ENCODE measurements around the gene NOSIP.

Gene NOSIP

DNA sequence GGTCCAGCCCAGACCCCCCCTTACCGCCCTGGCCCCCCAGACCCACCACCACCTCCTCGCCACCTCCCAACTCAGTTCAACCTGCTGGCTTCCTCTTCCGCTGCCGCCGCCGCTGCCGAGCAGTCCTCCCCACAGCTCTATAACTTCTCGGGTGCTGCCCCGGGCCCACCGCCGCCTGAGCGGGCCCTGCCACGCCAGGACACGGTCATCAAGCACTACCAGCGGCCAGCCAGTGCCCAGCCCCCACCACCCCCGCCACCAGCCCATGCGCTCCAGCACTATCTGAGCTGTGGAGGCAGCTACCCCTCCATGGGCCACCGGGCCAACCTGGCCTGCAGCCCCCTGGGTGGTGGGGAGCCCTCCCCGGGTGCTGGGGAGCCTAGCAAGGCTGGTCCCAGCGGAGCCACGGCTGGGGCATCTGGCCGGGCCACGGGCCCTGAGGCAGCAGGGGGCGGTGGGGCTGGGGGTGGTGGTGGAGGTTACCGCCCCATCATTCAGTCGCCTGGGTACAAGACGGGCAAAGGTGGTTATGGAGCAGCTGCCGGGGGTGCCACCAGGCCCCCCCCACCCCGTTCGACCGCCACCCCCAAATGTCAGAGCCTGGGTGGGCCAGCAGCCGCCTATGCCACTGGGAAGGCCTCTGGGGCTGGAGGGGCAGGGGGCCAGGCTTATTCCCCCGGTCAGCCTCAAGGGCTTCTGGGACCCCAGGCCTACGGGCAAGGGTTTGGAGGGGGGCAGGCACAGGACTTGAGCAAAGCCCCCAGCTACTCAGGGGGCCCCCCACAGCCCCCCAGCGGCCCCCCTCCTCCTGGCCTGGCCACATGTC lies 14.8 kb upstream of the NOSIP start:
- no peak for DNase-seq

- DNase-seq, result no peak
Measured at GRCh38 chr19:49594157-49594992, 14.0 kb upstream of the NOSIP start.

- DNase-seq, result peak; percentile 96
Measured at GRCh38 chr19:49593233-49594113, 13.1 kb upstream of the NOSIP start.

GRCh38 chr19:49592486-49593232 lies 12.3 kb upstream of the NOSIP start:
- peak; percentile 25 for DNase-seq

- peak; percentile 50 for DNase-seq
Measured at GRCh38 chr19:49591731-49592485, 11.6 kb upstream of the NOSIP start.

DNA sequence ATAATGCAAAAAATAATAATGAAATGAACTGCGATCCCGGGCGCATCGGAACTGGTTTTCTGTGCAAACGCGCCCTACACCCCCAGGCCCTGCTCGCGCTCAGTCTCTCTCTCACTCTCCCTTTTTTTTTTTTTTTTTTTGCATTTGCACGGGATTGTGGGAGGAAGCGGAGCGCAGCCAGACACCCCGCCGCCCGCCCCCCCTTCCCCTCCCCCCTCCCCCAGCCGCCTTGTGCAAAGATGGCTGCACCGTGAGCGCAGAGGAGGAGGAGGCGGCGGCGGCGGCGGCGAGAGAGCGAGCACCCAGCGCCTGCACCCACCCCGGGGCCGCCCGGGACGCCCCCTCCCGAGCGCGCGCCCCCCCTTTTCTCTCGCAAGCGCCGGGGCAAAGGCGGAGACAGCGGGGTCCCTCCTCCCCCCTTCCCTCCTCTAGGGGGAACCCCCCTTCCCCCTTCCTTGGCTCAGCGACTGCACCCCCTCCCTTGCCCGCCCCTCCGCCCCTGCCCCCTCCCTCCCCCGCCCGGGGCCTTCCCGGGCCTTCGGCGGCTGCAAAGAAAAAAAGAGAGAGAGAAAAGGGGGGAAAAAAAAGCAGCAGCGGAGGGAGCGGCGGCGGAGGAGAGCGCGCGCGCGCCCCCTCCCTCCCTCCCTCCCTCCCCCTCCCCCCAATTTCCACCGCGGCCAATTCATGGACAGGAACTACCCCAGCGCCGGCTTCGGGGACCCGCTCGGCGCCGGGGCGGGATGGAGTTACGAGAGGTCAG lies 10.8 kb upstream of the NOSIP start, which contains the start of gene PRR12:
Gene PRR12, plus strand, starts transcription at position 212 of the 760 bp plus-strand sequence. Its CDS starts 473 bp downstream, at position 685.
- peak; percentile 67 for DNase-seq

GRCh38 chr19:49590071-49590970 lies 10.0 kb upstream of the NOSIP start:
- DNase-seq, result peak; percentile 98

DNA sequence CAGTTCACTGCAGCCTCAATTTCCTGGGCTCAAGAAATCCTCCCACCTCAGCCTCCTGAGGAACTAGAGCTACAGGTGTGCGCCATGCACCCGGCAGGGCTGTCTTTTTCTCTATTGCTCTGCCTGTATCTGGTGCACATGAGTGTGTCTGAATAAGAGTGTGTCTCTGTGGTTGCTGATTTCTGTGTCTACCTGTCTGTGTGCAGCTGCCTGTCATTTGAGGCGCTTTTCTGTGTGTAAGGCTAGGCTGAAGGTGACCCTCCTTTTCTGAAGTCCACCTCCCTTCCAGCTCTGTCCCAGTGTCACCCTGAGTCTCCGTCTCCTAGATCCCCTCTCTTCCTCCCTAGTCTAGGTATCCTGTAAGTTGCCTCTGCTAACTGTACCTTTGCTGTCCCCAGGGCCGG lies 9.1 kb upstream of the NOSIP start:
- no peak for DNase-seq

- peak; percentile 28 for DNase-seq
Measured at GRCh38 chr19:49588365-49589122, 8.2 kb upstream of the NOSIP start.

- DNase-seq, result no peak
Measured at GRCh38 chr19:49587227-49587626, 6.9 kb upstream of the NOSIP start.

DNA sequence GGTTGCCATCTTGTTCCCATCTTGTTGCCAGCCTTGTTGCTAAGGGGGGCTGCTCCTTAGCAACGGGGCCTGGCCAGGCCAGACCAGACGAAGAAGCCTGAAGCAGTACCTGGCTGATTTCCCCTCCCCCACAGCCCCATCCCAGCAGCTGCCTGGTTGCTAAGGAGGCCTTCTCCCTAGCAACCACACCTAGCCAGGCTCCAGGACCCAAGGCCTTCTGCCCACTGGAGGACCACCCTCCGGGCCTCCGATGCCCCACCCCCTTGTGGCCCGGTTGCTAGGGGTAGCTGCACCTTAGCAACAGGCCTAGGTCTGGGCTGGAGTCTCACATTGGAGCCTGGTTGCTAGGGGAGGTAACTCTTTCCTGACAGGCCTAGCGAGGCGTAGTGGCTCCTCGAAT lies 4.7 kb upstream of the NOSIP start:
- DNase-seq, result no peak

DNA sequence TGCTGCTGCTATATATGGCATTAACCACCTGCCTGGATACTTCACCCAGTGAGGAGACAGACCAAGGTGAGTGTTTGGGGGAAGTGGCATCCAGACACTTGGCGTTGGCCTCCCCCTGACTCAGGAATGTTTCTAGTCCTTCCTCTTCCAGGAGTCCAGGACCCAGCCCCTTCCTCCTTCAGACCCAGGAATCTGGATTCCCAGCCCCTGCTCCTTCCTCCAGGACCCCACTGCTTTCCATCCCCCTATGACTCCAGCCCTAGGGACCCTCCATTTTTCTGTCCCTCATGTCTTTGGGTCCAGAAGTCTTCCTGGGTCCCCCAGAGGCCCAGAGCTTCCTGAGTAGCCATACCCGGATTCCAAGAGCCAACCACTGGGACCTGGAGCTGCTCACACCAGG lies 2.9 kb upstream of the NOSIP start:
- DNase-seq, result no peak

DNA sequence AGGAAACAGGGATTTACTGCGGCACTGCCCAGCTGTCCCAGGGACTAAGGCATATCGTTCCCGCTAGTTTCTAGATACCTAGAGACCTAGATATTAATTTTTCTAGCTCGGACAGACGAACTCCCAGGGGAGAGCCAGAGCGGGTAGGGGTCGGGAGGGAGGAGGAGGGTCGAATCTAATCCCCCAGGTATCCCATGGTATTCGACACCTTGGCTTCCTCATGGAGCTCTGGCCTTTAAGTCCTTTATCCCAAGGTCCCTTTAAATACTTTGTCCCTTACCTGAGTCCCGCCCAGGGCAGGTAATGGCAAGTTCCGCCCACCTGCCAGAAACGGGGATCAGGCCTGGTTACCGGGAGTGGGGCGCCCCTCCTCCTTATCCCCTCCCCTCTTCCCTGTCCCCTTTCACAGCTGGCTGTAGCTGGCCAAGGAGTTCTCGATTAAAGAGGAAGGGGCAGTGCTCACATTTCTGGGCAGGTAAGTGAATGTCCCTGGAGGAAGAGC lies 702 bp upstream of the NOSIP start, which contains the start of gene PRRG2:
Gene PRRG2, plus strand, starts transcription at position 310 of the 502 bp plus-strand sequence. CDS start 1,904 bp downstream, outside the sequence.
- DNase-seq, result no peak

DNA sequence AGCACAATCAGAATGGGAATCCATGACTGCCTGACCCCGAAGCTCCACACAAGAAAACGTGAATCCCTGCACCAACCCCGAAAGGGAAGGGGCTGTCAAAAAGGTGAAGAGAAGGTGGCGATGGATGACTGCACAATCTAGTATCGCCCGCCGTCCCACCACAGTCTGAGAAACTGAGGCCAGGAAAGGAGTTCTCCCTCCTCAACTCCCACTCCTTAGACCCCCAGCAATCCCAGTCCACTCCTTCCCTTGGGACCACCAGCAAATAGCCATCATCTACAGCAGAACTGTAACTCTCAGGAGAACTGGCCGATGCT lies 451 bp downstream of the NOSIP start:
- DNase-seq, result no peak

DNA sequence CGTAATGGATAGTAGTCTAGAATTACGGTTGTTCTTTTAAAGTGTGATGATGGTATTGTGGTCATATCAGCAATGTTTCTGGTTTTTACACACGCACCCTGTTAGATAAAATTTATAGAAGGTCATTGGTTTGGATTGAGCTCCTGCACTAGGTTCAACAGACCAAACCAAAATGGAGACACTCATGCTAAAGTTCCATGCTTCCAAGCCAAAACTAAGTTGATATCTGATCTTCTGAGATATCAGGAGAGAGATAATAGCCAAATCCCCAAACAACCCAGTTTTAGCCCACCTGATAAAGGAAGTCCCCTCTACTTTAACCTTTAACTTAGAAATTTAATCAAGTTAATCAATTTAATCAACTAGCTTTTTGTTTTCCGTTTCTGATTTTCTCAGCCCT lies 1.2 kb downstream of the NOSIP start:
- DNase-seq, result no peak

DNA sequence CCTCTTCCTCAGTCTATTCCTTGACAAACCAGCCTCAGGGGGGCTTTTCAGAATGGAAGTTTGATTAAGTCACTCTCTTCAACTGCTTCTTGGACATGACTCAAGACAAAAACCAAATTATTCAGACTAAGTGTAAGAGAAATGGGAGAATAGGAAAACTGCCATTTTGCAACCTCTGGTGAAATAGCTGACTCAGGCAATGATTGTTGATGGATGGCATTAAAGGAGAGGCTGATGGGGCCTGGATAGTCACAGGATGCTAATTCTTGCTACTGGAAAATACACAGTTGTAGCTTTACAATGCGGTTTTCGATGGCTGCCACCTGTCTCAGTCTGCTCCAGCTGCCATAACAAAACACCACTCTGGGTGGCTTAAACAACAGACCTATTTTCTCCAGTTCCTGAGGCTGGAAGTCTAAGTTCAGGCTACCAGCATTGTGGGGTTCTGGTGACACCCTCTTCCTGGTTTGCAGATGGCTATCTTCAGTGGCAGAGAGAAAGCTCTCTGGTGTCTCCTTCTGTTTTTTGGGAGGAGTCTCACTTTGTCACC lies 6.1 kb downstream of the NOSIP start:
- DNase-seq, result no peak

GRCh38 chr19:49573425-49573824 lies 6.9 kb downstream of the NOSIP start:
- no peak for DNase-seq

DNA sequence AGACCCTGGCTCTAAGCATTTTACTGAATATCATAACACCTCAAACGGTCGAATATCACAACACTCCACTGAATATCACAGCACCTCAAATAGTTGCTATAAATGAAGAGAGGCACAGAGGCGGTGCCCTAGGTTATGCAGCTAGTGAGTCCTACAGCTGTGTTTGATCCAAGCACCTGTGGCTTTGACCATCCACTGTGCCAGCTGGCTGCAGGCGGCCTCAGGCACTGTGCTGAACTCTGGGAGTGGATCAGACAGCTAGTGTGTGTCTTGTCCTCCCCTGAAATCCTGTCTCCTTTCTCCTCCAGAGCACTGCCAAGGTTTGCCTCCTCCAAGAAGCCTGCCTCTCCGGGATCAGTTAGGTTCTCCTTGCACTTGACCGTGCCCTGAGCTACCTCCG lies 7.3 kb downstream of the NOSIP start:
- no peak for DNase-seq
